RKO (cell line): ENCODE results near the gene CRYBA4.

Experiments
- DNase-seq: peaks from one replicate; pipeline ENCODE4 v3.0.0-alpha.2; 2016; ENCODE audit warnings: low spot score

The CRYBA4 gene

GRCh38 chr22:26662160-26662559 is 40.4 kb downstream of the CRYBA4 start:
- DNase-seq: no peak

GRCh38 chr22:26663374-26663923 is 41.7 kb downstream of the CRYBA4 start:
- no peak for DNase-seq

GRCh38 chr22:26665813-26666231 is 44.1 kb downstream of the CRYBA4 start:
- no peak for DNase-seq

GRCh38 chr22:26667140-26667539 is 45.4 kb downstream of the CRYBA4 start:
- no peak for DNase-seq

- peak; percentile 72 for DNase-seq
These were observed 47.3 kb downstream of the CRYBA4 start for GRCh38 chr22:26669060-26669481.

- DNase-seq: no peak
These were observed 48.7 kb downstream of the CRYBA4 start for GRCh38 chr22:26670459-26670858.

GRCh38 chr22:26671317-26672059 is 49.7 kb downstream of the CRYBA4 start:
- DNase-seq: no peak

GRCh38 chr22:26672060-26672471 is 50.3 kb downstream of the CRYBA4 start:
- no peak for DNase-seq

GRCh38 chr22:26672590-26673468 is 51.1 kb downstream of the CRYBA4 start:
- peak; percentile 94 for DNase-seq

GRCh38 chr22:26673486-26673885 is 51.7 kb downstream of the CRYBA4 start:
- peak; percentile 43 for DNase-seq

GRCh38 chr22:26674211-26675190 is 52.7 kb downstream of the CRYBA4 start:
- no peak for DNase-seq

- no peak for DNase-seq
These were observed 54.0 kb downstream of the CRYBA4 start for GRCh38 chr22:26675687-26676268.

- no peak for DNase-seq
These were observed 55.5 kb downstream of the CRYBA4 start for GRCh38 chr22:26677217-26677616.

GRCh38 chr22:26679003-26679629 is 57.4 kb downstream of the CRYBA4 start:
- DNase-seq: peak; percentile 74
